Central memory CD4-positive, alpha-beta T cell (primary cell): Measurements from ENCODE around the gene PGM1.
"Not testable (repeated sequence)": the region's sequence is repeated elsewhere in the genome, so short reads cannot be mapped to it uniquely, and the experiment has no call there.

Experiments
- DNase-seq: peaks from one replicate; pipeline ENCODE4 v3.0.0; 2022
- total RNA-seq, 3 experiments: gene quantifications; one replicate each; lab custom pipeline; 2026; lab: John Stamatoyannopoulos, UW

PGM1 gene
- 14.7 to 42.3 (median 28.4) reads per million in 3 experiments for total RNA-seq

- peak; percentile 76 for DNase-seq
Measured at GRCh38 chr1:63593303-63593885, at the start of gene PGM1. TSS of gene PGM1 (plus strand) at chr1:63593411. CDS start at chr1:63593489, 78 bp downstream.

GRCh38 chr1:63545780-63546179, 47.4 kb upstream of the PGM1 start:
- DNase-seq: no peak

GRCh38 chr1:63547621-63548294, 45.5 kb upstream of the PGM1 start:
- DNase-seq: no peak

DNA sequence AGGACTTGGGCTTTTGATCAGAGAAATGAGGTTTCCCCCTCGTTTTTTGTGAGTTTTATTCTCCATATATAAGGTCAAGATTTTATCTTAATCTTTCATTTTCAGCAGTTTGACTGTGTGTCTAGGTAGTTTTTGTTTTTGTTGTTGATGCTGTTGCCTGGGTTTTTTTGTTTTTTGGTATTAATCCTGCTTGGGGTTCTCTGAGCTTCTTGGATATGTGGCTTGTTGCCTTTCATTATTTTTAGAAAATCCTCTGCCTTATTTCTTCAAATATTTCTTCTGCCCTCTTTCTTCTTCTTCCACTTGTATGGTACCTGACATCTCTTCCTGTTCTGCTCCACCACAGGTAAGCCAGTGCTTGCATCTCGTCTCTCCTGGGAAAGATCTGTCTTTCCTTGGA, 44.9 kb upstream of the PGM1 start:
- no peak for DNase-seq

DNA sequence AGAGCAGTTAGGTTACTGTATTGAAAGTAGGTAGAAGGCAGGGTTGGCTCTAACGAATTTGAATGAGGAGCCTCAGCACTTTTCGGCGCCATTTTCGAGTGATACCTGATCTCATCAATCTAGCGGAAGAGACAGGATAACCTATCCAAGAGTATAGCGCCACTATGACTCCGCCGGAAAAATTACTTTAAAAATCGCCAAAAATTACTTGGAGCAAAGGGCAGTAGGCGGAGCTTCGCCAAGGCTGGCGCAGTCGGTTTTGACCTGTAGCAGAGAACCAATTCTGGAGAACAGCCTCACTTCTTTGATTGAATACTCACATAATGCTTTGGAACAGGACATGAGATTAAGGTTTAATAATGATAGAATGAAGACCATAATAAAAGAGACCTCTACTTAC, 44.3 kb upstream of the PGM1 start:
- DNase-seq: no peak

DNA sequence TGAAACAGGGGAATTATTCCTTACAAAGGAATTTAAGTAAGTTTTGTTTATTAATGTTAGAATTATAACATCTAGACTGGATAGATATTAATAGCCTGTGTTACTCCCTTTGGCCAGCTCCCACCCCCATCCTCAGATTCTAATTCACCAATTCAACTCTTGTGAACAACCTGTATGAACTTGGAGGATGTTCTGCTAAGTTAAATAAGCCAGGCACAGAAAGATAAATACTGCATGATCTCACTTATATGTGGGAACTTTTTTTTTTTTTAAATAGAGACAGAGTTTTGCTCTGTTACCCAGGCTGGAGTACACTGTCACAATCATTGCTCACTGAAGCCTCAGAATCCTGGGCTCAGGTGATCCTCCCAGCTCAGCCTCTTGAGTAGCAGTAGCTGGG, 37.7 kb upstream of the PGM1 start:
- DNase-seq: no peak

- no peak for DNase-seq
Measured at GRCh38 chr1:63557365-63557987, 35.7 kb upstream of the PGM1 start.

GRCh38 chr1:63559357-63559756, 33.9 kb upstream of the PGM1 start:
- no peak for DNase-seq

DNA sequence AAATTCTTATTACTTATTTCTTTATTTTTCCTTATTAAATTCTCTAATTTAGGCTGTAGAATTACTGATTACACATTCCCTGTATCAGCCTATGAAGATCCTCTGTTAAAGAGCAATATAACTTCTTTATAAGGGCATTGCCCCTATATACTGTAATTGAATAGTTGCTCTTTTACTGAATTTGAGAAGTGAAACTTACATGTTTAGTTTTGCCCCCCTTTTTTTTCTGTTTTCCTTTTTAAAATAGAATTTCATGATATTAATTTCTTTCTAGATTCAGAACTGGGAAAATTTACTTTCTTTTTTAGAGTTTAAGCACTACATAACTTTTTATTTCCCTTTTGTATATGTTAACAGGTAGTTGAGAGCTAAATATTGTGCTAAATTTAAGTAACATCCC, 29.5 kb upstream of the PGM1 start:
- no peak for DNase-seq

- no peak for DNase-seq
Measured at GRCh38 chr1:63569068-63569467, 24.1 kb upstream of the PGM1 start.

DNA sequence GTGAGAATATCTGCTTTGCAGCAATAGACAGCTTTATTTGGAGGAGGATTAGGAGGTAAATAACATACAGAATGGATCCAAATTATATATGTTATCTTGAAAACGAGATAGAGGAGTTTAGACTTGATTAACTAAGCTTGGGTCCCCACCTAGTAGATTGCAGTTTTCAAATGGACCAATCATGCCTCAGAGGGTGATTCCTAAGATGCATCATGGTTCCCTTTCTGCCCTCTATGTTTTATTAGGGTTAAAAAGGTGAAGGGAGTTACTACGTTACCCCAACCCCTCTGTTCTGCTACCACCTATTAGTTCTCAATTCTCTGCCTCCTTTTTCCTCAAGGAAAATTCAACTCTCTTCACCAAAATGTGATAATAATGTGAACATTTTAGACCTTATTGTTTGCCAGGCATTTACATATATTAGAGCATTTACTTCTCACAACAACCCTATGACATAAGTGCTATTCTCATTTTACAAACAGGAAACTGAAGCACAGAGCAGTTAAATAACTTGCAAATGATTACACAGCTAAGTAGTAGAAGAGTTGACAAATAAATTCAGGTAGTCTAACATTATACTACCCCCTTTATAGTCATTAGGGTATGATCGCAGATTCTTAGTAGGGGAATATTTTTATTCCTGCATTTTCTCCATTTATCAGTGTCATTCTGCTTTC, 23.4 kb upstream of the PGM1 start:
- no peak for DNase-seq

DNA sequence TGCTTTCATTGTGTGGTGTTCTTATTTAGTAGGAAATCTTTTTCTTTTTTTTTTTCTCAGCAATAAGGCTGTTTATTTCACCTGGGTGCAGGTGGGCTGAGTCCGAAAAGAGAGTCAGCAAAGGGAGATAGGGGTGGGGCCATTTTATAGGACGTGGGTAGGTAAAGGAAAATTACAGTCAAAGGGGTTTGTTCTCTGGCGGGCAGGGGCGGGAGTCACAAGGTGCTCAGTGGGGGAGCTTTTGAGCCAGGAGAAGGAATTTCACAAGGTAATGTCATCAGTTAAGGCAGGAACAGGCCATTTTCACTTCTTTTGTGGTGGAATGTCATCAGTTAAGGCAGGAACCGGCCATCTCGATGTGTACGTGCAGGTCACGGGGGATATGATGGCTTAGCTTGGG, 20.5 kb upstream of the PGM1 start:
- DNase-seq: not testable (repeated sequence)

DNA sequence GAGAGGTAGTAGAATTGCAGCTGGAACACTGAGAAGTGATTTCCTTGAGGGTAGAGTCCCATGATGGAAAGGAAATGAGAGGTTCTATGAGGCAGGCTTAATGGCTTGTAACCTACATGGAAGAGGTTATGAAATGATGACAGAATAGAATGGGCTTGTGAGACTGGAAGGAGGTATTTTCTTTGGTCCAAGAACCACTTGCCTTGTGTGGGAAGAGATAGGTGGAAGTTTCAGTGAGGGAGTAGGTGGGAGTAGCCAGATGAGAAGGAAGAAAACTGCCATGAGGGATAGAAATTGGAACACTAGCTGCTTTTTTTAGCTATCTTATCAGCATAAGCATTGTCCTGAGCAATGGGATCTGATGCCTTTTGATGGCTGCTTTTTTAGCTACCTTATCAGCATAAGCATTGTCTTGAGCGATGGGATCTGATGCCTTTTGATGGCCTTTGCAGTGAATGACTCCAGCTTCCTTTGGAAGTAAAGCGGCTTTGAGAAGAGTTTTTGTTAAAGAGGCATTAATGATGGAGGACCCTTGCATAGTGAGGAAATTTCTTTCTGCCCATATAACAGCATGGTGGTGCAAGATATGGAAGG, 18.9 kb upstream of the PGM1 start:
- DNase-seq: not testable (repeated sequence)

DNA sequence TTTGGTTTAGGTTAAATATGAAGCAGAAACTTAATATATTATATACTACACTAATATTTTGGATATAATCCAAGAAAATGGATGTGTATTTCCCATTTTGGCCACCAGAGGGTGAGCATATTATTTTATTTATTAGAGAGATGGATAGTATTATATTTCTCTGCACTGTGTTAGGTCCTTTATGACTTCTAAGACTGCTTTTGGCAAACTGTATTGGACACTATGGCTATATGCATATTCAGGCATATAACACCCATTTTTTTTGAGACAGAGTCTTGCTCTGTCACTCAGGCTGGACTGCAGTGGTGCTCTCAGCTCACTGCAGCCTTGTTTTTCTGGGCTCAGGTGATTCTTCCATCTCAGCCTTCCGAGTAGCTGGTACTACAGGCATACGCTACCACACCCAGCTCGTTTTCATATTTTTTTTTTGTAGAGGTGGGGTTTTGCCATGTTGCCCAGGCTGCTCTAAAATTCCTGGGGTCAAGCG, 17.8 kb upstream of the PGM1 start:
- DNase-seq: peak; percentile 29

GRCh38 chr1:63586326-63586725, 6.9 kb upstream of the PGM1 start:
- DNase-seq: not testable (repeated sequence)

DNA sequence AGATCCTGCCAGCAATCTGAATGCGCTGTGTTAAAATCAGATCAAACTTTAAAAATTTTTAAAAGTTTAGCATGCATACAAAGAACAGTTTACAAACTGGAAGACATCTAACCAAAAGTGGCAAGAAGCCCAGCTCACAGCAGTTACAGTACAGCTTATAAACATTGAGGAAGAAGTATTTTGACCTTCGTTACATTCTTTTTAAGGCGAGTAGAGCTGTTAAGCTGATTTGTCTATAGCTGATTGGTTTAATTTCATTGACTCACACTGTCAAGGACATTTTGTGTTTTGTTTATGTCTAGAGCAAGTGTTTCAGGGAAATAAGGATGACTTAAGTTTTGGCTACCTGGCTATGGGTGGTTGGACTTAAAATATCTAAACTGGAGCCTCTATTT, 3.0 kb upstream of the PGM1 start:
- no peak for DNase-seq

GRCh38 chr1:63592536-63593302, 492 bp upstream of the PGM1 start:
- no peak for DNase-seq

DNA sequence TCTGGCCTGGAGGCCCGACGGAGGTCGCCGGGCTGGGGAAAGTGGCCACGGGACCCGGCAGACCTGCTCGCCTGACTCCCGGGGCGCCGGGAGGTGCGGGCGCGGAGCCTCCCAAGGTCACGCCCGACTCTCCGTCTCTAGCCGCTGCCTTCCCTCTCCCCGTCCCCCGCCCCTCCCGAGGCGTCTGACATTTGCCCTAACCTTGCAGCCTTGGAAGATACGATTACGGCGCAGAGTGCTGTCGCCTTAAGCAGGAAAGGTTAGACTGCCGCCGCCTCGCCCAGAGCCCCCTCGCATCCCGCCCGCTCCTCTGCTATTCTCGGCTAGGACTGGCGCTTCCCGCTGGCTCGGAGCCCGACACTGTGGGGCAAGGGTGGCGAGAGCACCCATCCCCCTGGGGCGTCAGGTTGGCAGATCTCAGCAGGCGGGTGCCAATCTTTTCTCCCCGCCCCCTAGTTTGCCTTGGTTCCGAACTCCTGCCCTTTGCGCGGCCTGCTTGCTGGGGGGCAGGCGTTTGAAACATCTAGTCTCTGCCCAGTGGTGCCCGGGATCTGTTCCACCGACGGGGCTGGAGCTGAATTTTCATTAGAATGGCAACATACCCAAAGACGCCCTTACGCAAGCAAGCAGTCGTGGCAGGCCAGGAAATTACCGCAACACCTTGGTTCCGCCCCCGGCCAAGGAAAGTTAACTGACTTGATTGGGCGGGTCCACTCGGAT, 835 bp downstream of the PGM1 start:
- DNase-seq: peak; percentile 84

DNA sequence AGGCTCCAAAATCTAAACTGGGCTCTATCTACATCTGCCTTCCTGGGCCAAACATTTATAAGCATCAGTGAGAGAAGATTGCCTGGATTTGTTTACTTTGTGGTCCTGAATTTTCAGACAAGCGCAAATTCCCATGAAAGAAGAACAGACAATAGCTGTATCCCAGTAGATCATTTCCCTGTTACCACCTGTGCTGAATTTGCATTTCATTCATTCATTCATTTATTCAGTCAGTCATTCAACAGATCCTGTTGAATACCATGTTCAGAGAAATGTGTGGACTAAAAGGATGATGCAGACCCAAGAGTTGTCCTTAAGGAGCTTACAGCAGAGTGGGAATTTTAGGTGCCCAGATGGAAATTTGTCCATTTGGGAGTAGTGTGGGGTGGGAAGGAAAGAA, 2.2 kb downstream of the PGM1 start:
- no peak for DNase-seq

DNA sequence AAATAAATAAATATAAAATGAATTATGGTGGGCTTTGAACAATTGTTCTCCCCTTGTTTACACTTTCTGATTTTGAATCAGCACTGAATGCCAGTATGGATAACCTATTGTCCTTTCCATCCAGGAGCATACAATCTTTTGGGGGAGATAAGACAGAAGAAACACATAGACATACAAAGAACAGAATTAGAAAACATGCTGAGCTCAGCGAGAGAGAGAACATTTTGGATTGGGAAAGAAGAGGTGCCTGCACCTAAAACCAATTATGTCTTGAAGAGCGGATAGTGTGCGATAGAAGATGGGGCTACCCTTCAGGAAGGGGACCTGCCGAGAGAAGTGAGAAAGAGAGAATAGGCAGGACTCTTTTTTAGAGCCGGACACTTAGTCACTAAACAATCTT, 6.6 kb downstream of the PGM1 start:
- no peak for DNase-seq

GRCh38 chr1:63600248-63600647, 7.0 kb downstream of the PGM1 start:
- no peak for DNase-seq

DNA sequence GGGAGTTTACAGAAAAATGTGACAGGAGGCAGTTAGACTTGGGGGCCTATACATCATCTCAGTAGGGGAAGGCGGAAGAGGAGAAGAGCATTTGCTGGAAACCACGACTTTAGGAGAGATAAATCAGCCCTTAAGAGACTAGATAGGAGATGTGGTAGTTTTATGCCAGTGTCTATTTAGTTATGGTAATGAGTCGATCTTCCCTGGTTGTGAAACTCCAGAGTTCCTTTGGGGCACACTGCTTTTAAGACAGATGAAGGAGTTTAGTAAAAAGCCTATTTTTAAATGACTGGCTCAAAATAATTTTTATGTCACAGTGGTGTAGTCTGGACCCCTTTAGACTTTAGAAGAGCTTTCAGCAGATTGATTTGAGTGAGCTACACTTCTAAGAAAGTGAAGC, 7.8 kb downstream of the PGM1 start:
- no peak for DNase-seq
